ENCODE measurements around the gene CHCHD10.

The CHCHD10 gene

DNA sequence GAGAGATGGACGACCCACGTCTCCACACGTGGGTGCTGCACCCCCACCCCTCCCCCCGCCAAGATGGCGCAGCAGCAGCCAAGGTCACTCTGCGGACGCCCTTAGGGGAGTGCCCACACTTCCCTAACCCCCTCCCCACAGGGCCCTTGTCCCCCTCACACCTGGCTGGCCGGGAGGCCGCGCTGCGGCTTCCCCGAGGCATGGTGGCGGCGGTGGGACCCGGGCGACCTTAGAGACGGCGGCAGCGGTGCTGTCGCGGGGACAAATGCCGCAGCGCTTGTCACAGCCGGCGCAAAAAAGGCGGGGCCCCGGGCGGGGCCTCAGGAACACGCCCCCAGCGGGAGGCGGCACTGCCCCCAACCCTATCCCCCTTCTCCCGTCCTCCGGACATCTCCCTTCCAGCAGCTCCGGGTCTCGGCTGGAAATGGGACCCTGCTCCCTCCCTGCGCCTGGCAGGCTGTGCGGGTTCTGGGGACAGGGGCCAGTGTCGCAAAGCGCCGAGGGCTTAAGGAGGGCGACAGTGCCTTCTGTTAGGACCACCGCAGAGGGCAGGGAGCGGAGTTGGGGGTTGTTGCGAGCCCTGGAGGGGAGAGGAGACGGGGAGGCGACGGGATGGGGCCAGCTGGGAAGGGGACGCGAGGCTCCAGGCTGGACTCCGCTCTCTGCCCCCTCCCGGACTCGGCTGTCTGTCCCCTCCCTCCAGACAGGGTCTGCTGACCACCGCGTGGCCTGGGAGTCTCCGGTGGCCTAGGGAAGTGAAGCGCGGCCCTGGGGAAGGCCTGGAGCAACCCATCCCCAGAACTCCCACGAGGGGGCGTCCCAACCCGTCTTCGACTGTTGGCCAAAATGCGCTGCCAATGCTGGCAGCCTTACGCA is at the start of gene CHCHD10:
Gene CHCHD10 (minus strand): TSS at position 300 of the 876 bp plus-strand sequence. CDS start 98 bp downstream, at position 202.
- DNase-seq = peak; percentile 73

DNA sequence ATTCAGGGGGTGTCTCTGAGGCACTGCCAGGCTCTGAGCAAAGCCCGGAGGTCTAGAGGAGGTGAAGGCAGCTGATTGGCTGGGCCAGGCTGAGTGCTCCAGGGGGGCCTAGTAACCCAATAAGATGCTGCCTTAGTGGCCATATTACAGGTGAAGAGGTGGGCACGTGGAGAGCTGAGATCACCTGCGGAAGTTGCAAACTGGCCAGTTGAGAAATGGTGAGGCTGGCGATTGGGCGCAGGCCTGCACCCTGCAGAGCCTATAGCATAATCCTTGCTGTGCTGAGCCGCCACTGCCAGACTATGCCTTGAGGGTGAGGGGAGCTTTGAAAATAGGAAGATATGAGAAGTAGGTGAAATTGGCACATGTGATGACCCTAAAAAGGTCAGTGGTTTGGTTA is 49.4 kb upstream of the CHCHD10 start:
- DNase-seq = no peak

DNA sequence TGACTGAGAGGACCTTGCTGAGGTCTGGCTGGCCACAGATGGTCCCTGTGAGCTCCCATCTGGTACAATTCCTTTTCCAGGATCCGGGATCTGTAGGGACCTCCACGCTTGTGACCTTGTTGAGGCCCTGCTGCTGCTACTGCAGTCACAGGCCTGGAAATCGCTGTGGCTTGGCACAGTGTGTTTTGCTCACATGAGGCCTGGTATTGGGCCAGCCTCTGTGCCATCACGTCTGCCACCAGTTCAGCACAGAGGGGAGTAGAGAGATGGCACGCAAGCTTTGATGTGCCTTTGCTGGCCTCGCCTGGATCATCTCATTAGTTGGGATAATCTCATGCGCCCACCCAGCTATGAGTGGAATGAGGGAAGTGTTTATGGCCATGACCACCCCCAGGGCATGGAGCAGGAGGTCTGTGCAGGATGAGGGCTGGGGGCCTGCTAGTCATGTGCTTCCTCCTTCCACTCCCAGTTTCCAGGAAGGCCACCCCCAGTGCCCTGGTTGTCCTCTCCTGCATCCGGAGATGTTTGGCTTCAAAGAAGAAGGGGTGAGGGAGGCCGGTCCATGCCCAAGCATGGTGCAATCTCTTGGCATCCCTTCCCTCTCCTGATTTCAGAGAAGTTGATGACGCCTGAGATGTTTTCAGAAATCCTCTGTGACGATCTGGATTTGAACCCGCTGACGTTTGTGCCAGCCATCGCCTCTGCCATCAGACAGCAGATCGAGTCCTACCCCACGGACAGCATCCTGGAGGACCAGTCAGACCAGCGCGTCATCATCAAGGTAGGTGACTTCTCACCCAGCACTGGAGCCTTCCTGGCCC is 48.6 kb upstream of the CHCHD10 start:
- no peak for DNase-seq

DNA sequence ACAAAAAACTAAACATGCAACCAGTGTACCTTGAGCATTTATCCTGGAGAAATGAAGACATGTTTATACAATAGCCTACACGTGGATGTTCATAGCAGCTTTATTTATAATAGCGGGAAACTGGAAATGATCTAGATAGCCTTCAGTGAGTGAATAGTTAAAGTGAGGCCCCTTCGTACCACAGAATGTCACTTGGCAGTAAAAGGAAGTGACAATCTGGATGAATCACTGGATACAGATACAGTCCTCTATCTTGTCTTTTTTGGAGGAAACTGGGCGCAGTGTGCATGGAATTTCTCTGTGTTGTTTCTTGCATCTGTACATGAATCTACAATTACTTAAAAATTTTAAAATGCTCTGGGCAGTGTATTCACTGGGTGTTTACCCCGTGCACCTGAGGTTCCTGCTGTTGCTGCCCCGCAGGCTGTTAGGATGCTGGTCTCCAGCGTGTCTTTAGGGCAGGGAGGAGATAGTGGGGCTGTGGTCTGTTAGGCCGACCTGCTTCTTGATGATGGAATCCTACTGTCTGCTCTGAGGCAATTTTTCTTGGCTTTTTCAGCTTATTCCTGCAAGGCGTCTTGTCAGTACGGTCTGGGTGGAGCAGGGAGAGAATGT is 47.9 kb upstream of the CHCHD10 start:
- DNase-seq = peak; percentile 29

DNA sequence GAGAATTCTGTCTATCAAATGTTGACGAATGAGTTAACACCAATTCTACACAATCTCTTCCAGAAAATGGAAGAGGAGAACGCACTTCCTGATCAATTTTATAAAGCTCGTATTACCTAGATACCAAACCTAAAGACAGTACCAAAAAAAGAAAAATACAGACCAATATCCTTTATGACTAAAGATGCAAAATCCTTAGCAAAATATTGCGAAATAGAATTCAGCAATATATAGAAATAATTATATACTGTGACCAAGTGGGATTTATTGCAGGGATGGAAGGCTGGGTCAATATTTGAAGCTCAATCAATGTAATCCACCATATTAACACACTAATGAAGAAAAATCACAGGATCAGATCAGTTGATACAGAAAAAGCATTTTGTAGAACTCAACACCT is 44.6 kb upstream of the CHCHD10 start:
- no peak for DNase-seq

DNA sequence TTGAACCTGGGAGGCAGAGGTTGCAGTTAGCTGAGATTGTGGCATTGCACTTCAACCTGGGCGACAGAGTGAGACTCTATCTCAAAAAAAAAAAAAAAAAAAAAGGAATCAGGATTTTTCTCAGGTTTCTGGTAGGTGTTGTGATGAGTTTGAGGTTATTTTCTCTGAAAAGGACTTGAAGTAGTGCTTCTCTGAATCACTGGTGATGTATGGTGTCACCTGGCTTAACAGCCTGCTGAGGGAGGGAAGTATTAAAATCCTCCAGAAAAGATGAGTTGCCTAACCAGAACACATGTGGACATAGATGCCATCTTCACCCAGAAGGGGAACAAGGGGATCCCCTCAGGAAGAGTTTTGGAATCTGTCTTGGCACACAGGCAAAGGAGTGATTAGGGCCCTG is 39.1 kb upstream of the CHCHD10 start:
- no peak for DNase-seq

DNA sequence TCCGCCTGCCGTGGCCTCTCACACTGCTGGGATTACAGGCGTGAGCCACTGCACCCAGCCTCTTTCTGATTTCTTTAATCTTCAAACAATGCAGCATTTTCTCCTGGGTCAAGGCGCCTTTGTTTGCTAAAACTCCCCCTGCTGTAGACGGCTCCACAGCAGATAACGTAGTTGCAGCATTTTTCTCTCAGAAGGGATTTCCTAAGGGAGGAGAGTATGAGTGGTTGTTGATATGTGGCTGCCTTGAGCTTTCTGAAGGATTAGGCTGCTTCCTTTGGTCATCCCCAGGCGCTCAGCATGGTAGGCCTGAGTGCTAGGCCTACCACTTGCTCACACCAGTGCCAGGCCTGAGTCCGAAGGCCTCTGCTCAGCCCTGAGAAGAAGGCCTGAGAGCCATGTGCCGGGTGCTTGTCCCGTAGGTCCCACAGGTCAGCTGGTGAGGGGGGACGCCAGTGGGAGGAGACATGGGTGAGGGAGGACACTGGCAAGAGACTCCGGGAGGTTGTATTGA is 37.1 kb upstream of the CHCHD10 start:
- DNase-seq = no peak

DNA sequence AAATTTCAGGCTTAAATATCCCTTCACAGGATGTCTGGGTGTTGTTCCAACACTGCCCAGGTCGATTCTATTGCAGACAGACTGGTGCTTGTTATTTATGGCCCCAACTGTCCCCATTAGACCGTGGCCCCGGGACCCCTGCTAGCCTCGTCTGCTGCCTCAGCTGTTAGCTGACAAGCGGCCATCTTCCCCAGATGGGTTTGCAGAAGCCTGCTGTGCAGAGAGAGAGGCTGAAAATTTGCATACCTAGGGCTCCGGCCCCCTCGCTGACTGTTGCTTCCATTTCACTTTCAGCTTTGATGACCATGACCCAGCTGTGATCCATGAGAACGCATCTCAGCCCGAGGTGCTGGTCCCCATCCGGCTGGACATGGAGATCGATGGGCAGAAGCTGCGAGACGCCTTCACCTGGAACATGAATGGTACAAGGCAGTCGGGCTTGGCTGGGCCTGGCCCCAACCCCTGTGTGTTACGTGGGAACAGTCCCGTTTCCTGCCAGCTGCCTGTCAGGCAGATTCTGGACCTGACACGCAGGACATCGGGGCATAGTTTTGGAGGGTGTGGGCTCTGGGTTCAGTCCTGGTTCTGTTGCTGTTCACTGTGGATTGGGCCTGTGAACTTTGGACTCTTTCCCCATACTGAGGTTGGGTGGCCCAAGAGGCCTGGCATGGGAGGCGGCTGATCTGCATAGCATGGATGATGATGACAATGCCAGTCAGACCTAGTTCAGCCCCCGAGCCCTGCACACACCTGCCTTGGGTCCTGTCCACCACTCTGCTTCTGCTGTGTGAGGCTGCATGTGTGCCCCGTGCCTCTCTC is 35.4 kb upstream of the CHCHD10 start:
- DNase-seq = no peak

DNA sequence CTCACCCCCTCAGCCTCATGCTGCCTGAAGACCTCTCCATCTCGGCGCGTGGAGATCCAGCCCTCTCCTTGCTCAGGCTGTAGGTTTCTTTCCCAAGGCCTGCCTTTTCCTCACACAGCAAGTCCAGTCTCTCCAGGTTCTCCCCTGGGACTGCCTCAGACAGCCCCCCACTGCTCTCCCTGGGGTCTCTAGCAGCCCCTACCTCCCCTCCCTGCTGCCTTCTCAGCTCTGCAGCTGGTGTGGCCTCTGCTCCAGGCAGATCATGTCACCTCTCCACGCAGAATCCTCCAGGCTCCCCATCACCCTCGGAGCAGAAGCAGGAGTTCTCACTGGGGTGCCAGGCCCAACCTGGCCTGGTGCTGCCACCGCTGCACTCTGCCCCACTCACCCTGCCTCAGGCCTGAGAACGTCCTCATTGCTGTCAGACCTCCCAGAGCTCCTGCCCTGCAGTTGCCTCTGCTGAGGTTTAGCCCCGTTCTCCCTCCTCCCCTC is 34.2 kb upstream of the CHCHD10 start:
- DNase-seq = no peak

DNA sequence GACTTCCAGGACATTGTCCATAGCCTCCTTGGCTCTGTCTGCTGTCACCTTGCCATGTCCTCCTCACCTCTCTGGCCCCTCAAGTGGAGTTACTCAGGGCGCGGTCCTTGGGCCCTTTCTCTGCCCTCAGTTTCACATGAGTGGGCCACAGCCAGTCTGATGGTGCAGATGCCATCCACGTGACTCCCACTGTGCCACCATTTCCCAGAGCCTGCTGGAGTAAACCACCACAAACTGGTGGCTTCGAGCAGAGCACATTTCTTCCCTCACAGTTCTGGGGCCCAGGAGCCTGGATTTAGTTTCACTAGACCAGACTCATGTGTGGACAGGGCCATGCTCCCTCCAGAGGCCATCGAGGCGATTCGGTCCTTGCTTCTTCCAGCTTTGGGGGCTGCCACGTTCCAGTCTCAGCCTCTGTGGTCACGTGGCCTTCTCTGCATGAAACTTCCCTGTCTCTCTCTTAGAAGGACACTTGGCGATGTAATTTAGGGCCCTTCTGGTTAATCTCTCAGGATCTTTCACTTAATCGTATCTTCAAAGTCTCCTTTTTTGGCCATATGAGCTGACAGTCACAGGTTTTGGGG is 33.6 kb upstream of the CHCHD10 start:
- no peak for DNase-seq

DNA sequence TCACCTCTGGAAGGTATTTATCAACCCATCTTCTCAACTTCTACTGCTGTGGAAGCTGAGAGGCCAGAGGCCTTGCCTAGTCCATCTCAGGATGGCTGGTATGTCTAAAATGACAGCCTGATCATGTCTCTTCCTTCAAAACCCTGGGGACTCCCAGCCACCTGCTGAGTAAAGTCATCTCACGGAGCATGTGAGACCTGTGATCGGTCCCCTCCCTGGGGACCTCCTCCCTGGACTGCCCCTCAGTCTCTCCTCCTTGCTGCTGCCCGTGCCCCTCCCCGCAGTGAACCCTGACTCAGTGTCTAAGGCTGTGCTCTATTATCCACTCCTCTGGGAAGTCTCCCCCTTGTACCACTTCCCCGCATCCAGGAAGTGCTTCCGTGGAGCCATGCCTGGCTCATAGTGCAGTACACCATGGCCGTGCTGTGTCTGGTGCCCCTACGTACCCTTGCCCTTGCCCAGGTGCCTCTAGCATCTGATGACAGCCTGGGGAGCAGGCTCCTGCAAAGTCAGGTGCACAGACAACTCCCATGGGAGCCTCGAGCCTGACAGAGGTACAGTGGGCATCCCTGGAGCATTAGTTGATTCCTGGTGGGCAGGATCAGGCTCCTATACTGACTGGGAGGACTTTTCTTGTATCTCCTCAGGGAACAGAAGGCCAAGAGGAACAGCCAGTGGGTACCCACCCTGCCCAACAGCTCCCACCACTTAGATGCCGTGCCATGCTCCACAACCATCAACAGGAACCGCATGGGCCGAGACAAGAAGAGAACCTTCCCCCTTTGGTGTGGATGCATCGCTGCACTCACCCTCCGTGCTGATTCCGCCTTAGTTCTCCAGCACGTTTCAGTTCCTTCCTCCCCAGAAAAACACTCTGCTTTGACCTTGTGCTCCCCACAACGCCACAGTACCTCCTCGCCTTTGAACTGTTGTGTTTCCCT is 32.8 kb upstream of the CHCHD10 start:
- no peak for DNase-seq

DNA sequence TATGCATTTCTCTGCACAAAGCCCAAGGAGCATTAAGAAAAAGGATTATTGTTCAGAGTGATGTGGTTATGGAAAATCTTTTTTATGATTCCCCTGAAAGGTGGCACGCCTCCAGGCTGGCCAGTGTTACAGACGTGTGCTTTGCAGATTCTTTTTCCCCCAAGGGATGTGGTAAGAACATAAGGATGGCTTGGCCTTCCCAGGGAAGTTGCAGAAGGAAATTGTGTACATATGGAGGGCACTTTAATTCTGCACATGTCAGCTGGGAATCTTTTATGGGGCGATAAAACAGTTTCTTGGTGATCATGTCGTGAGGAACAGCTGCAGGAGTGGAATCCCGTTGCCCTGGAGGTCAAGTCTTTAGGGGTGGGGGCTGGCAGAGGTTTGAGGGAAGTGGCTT is 28.7 kb upstream of the CHCHD10 start:
- peak; percentile 50 for DNase-seq

DNA sequence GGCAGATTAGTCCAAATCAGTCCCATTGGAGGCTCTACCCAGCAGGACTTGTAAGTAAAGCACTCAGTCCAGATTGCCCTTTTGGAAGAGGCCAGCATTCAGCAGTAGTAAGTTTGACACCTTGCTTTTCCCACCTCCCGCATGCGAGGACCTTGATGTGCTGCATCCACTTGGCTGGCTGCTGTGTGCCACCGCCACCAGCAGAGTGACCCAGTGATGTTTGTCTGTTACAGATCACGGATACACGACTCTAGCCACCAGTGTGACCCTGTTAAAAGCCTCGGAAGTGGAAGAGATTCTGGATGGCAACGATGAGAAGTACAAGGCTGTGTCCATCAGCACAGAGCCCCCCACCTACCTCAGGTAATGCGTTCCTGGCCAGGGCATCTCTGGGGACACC is 25.6 kb upstream of the CHCHD10 start:
- DNase-seq = no peak

DNA sequence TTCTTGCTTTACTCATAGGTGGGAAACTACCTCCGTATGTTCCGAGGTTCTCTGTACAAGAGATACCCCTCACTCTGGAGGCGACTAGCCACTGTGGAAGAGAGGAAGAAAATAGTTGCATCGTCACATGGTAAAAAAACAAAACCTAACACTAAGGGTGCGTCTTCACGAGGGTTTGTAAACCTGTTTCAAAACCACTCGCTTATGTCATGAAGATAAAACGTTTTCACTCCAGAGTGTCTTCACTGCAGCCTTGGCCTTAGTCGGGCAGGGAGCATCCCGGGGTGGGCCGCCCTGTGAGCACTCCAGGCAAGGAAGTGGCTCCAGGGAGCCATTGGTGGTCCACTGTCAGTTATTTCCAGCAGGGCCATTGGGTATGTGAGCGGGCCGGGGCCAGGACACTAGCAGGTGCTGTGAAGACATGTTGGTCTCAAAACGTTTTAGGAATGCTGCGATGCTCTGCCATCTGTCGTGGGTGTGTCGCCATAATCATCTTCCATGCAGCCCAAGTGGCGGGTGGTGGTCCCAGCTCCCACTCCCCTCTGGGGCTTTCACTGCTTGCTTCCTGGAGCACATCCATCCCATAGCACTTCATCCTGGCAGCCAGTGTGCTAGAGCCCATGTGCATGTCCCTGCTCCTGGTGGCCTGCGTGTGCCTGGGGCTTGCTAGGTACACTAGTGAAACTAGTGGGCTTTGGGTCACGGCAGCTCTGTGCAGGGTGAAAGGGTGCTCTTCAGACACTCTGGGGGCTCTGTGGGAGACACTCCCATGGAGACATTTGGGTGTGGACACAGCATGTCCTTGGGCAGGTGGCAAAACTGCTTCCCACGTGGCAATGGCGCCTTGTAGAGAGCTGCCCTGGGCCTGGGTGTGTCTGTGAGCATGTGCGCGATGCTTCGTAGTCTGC is 24.2 kb upstream of the CHCHD10 start:
- no peak for DNase-seq

DNA sequence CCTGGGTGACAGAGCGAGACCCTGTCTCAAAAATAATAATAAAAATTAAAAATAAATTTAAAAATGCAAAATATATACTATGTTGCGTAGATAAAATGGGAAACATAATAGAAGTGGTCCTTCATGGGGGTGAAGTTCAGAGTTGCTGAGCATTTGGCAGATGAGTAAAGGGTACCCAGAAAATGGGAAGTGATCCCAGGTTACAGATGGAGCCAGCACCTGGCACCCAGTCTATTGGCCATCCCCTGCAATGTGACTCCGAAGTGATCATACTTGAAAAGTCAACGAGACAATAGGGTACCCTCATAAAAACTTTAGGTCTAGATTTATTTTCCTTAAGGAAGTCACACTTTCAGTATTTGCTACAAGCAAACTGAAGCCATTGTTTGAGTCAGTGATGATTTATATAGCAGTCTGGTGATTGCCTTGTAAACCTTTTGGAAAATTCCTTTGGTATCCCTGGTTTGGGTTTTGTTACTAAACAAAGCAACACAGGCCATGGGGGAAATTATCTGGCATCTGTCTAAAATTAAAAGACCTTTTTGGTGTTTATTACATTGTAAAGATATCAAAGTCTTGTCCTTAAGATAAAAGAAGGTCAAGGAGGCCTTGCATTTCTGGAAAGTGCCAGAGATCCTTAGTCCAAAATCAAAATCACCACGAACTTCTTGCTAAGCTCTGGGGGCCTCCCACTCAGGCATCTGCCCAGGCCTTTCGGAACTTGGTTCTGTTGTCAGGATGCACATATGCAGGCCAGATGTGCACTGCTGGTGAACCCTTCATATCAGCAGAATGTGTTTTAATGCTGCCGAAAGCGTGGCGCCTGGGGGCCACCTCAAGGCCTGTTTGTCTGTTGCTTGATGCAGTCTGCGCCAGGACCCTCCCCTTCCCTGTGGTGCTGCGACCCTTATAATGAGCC is 23.3 kb upstream of the CHCHD10 start:
- peak; percentile 52 for DNase-seq

DNA sequence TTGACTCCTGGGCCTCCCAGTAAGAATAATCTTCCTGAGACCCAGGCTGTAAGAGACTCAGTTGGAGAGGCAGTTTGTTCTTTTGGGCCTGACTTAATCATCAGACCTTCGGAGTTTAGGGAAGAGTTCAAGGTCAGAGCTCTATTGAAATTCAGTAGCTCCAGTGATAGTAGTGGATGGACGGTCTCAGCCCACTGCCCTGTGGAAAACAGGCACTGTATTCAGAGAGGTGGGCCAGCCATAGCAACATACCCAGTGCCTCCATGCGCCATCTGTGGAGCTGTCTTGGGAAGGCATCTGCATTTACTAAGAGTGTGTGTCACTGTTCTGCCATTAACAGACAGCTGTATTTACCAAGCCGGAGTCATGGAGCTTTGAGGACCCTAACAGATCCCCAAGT is 21.9 kb upstream of the CHCHD10 start:
- DNase-seq = no peak

DNA sequence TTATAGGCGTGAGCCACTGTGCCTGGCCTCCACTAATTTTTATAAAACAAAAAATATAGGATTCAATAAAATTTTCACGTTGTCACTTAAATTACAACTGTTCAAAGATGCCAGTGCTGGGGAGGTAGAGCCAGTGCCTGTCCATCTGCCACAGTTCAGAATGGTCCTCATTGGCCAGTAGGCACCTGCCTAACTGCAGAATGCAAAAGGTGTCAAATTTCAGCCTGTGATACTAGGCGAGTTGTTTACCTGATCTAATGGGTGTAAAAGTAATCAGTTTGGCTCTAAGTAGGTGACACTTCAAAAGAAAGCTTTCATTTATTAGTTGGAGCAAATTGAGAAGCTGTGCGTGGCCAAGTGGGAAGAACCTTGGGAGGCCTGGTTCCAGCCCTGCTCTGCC is 21.3 kb upstream of the CHCHD10 start:
- DNase-seq = no peak

DNA sequence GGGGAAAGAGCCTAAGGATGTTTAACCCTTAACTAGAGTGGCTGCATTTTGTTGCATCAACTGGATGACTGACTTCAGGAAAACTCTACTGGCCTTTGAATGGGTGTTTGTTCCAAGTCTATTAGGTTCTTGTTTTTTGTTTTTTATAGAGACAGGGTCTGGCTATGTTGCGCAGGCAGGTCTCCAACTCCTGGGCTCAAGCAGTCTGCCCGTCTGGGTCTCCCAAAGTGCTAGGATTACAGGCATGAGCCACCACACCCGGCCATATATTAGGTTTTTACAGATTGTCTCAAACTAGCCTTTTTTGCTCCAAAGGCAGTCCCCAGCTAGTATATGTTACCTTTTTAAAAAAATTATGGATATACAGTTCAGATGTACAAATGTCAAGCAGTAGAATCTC is 20.1 kb upstream of the CHCHD10 start:
- no peak for DNase-seq

DNA sequence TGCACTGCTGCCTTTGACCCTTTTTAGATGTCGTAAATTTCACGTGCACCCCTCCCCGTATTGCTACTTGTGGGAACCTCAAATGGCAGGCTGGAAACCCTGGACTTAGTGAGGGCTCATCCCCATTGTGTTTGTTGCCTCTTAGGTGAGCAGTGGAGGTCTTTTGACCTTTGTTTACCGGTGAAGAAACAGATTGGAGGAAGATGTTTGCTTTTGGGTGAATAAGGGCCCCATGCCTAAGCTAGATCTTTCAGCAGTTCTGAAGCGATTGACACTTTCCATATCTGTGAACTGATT is 19.8 kb upstream of the CHCHD10 start:
- no peak for DNase-seq
